Keratinocyte (primary cell): ENCODE results near the gene CENPU. TPM values are rescaled to one million over a fixed set of nuclear protein-coding genes. Genes with fewer than 3 reads are reported as not detected.

Experiments
- DNase-seq: peaks from one replicate; pipeline ENCODE4 v3.0.0-alpha.2; 2011; ENCODE audit warnings: low read depth, missing footprints, low spot score
- FAIRE-seq: peaks from 2 replicates; lab custom pipeline; 2011; peaks lifted over from hg19 to GRCh38; lab: Jason Lieb, UNC
- H2AFZ ChIP-seq: 2 replicates; pipeline ENCODE4 v1.6.0; 2012; ENCODE audit warnings: low read length, control low read depth, inconsistent platforms; ENCODE audit not compliant: control insufficient read depth
- H3K27ac ChIP-seq: 2 replicates; pipeline ENCODE4 v1.5.1; 2011; ENCODE audit warnings: low read length; ENCODE audit not compliant: control insufficient read depth, insufficient read depth
- H3K27me3 ChIP-seq: 3 replicates; pipeline ENCODE4 v1.6.0; 2011; ENCODE audit warnings: low read length; ENCODE audit not compliant: control insufficient read depth, insufficient read depth; ENCODE audit errors: extremely low read depth
- H3K36me3 ChIP-seq, 2 experiments: 2 replicates in 1 of 2; 3 replicates in 1 of 2; pipeline ENCODE4 v1.5.1; 2011; ENCODE audit warnings: low read length in 2 of 2, mild to moderate bottlenecking in 1 of 2; ENCODE audit not compliant: control insufficient read depth in 2 of 2, insufficient read depth in 2 of 2; ENCODE audit errors: extremely low read depth in 1 of 2
- H3K4me1 ChIP-seq: 3 replicates; pipeline ENCODE4 v1.5.1; 2011; ENCODE audit warnings: low read length; ENCODE audit not compliant: control insufficient read depth, insufficient read depth; ENCODE audit errors: extremely low read depth
- H3K4me2 ChIP-seq: 3 replicates; pipeline ENCODE4 v1.6.0; 2011; ENCODE audit warnings: low read depth, low read length; ENCODE audit not compliant: control insufficient read depth, insufficient read depth; ENCODE audit errors: extremely low read depth
- H3K4me3 ChIP-seq, 3 experiments: fragments of 200-600 bp in 1 of 3; sonication (generic) in 1 of 3; 2 replicates in 2 of 3; 3 replicates in 1 of 3; pipeline ENCODE4 v1.5.1; 2011 to 2016; ENCODE audit warnings: low read length in 3 of 3, mild to moderate bottlenecking in 3 of 3, control low read depth in 2 of 3, inconsistent platforms in 1 of 3, low read depth in 1 of 3, mixed read lengths in 1 of 3, mixed run types in 1 of 3, moderate library complexity in 1 of 3; ENCODE audit not compliant: control insufficient read depth in 2 of 3, insufficient read depth in 2 of 3; ENCODE audit errors: extremely low read depth in 1 of 3
- H3K79me2 ChIP-seq: 2 replicates; pipeline ENCODE4 v1.6.0; 2012; ENCODE audit warnings: low read length; ENCODE audit not compliant: control insufficient read depth, insufficient read depth
- H3K9ac ChIP-seq: 3 replicates; pipeline ENCODE4 v1.6.0; 2011; ENCODE audit warnings: low read length; ENCODE audit not compliant: control insufficient read depth, insufficient read depth; ENCODE audit errors: extremely low read depth
- H3K9me1 ChIP-seq: 3 replicates; pipeline ENCODE4 v1.6.0; 2011; ENCODE audit warnings: low read length; ENCODE audit not compliant: control insufficient read depth, insufficient read depth; ENCODE audit errors: extremely low read depth
- H3K9me3 ChIP-seq: 2 replicates; pipeline ENCODE4 v1.5.1; 2012; ENCODE audit warnings: low read depth, low read length; ENCODE audit not compliant: control insufficient read depth
- H4K20me1 ChIP-seq: 3 replicates; pipeline ENCODE4 v1.6.0; 2011; ENCODE audit warnings: low read length; ENCODE audit not compliant: control insufficient read depth, insufficient read depth; ENCODE audit errors: extremely low read depth
- EZH2 ChIP-seq: IDR thresholded peaks from one replicate; pipeline ENCODE4 v1.6.1; 2012; ENCODE audit warnings: inconsistent platforms, mild to moderate bottlenecking, low read length, moderate library complexity
- dilution Hi-C: fragments of 300-500 bp; cut with MboI; formaldehyde crosslinking; loops from one replicate; pipeline ENCODE4 v1.7.0; 2020; ENCODE audit warnings: low sequenced_read_pairs; ENCODE audit not compliant: extremely low pct_ligation_motif_present
- polyA plus RNA-seq, 5 experiments: library from polyadenylated mRNA; depleted of rRNA in 3 of 5; stranded (reverse) in 3 of 5; stranded (forward) in 1 of 5; unstranded in 1 of 5; fragments of >200 nt; gene quantifications; 1 replicate in 1 of 5; 2 replicates in 3 of 5; 3 replicates in 1 of 5; pipeline versions ENCODE4 v1.2.1 to v1.2.3, GENCODE V29; 2011 to 2012; ENCODE audit warnings: missing spikeins in 2 of 5, low read depth in 1 of 5, low replicate concordance in 1 of 5
- TF ChIP-seq, protein P1 (sequence below), 3 experiments: IDR thresholded peaks in 1 of 3; conservative IDR thresholded peaks in 1 of 3; optimal IDR thresholded peaks in 1 of 3; 2 replicates in 2 of 3; 3 replicates in 1 of 3; pipeline versions ENCODE3 to v1.5.1; 2011; ENCODE audit warnings: low read length in 3 of 3, mild to moderate bottlenecking in 3 of 3, moderate library complexity in 2 of 3, control low read depth in 1 of 3, inconsistent platforms in 1 of 3; ENCODE audit not compliant: insufficient read depth in 2 of 3; ENCODE audit errors: extremely low read depth in 1 of 3

Gene CENPU
- polyA plus RNA-seq, 1 donor (not counting 4 experiments of a cell fraction or from before 2014, with no cell fraction given), result 12.5 TPM

DNA sequence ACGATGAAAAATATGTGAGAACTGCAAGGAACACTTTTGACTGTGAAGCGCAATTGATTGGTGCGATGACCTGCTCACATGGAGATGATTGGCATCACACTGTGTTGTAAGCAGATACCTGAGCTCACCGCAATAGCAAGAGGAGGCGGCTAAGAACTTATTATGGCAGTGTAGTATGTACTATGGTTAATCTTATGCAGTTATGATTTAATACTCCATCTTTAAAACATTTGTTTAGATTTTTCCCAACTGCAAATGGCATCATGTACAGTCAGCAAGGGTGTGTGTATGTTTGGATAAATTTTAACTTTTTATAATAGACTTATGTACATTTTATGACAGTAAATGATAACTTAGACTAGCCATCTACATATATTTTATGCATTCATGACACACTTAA, 58.9 kb downstream of the CENPU start:
- no peak for FAIRE-seq
- no peak overlapping the region for H3K4me2 ChIP-seq
- dilution Hi-C loops, result no loop called here

DNA sequence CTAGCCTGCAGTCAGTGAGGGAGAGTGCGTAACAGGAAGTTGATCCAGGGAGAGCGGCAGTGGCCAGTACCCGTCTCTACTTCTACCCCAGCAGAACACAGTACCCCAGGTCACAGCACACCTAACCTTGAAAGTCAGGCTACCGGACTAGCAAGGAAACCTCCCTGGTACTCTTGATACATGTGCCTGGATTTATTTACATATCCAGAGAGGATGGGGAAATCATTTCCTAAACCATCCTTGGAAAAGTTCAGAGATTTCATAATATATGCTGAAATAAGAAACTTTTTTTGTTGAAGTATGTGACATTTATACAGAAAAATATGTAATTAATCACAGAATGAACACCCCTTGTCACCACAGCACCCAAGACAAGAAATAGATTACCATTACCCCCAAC, 59.9 kb downstream of the CENPU start:
- no peak overlapping the region for H2AFZ ChIP-seq
- no peaks in the 10 kb centered on the region for H4K20me1 ChIP-seq
- no peak overlapping the region for H3K9ac ChIP-seq
- dilution Hi-C loops, result no loop called here
- H3K9me3 ChIP-seq, result no peaks in the 10 kb centered on the region
- no peak overlapping the region for H3K4me2 ChIP-seq
- H3K36me3 ChIP-seq, result peaks cover 7 to 19% of the 10 kb centered on the region in 2 experiments
- H3K27ac ChIP-seq, result no peak overlapping the region
- DNase-seq, result no peak
- H3K27me3 ChIP-seq, result no peaks in the 10 kb centered on the region
- H3K4me1 ChIP-seq, result peaks cover 9% of the 10 kb centered on the region
- no peaks in the 10 kb centered on the region for H3K9me1 ChIP-seq
- no peaks in the 10 kb centered on the region for H3K79me2 ChIP-seq
- FAIRE-seq, result no peak
- no peak overlapping the region for H3K4me3 ChIP-seq
- no peak for TF ChIP-seq EZH2
- TF ChIP-seq, protein P1, sequence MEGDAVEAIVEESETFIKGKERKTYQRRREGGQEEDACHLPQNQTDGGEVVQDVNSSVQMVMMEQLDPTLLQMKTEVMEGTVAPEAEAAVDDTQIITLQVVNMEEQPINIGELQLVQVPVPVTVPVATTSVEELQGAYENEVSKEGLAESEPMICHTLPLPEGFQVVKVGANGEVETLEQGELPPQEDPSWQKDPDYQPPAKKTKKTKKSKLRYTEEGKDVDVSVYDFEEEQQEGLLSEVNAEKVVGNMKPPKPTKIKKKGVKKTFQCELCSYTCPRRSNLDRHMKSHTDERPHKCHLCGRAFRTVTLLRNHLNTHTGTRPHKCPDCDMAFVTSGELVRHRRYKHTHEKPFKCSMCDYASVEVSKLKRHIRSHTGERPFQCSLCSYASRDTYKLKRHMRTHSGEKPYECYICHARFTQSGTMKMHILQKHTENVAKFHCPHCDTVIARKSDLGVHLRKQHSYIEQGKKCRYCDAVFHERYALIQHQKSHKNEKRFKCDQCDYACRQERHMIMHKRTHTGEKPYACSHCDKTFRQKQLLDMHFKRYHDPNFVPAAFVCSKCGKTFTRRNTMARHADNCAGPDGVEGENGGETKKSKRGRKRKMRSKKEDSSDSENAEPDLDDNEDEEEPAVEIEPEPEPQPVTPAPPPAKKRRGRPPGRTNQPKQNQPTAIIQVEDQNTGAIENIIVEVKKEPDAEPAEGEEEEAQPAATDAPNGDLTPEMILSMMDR (optimal IDR thresholded peaks at IDR 0.05 in 1 of 3, IDR thresholded peaks at IDR 0.05 in 1 of 3, conservative IDR thresholded peaks at IDR 0.05 in 1 of 3; ENCODE audit: extremely low read depth in 1 of 3, insufficient read depth in 2 of 3, low read length in 3 of 3), result no peak

More for the DNA sequence above, 58.9 kb downstream of the CENPU start:
- H3K79me2 ChIP-seq, result no peaks in the 10 kb centered on the region
- no peak overlapping the region for H3K9ac ChIP-seq
- no peak overlapping the region for H3K4me3 ChIP-seq
- no peaks in the 10 kb centered on the region for H3K9me3 ChIP-seq
- H3K9me1 ChIP-seq, result no peaks in the 10 kb centered on the region
- no peaks in the 10 kb centered on the region for H3K27me3 ChIP-seq
- H4K20me1 ChIP-seq, result no peaks in the 10 kb centered on the region
- no peak overlapping the region for H2AFZ ChIP-seq
- no peak for DNase-seq
- peaks cover 9% of the 10 kb centered on the region for H3K4me1 ChIP-seq
- peaks cover 7 to 11% of the 10 kb centered on the region in 2 experiments for H3K36me3 ChIP-seq
- TF ChIP-seq, protein P1 (optimal IDR thresholded peaks at IDR 0.05 in 1 of 3, IDR thresholded peaks at IDR 0.05 in 1 of 3, conservative IDR thresholded peaks at IDR 0.05 in 1 of 3; ENCODE audit: extremely low read depth in 1 of 3, insufficient read depth in 2 of 3, low read length in 3 of 3), result no peak
- TF ChIP-seq EZH2, result no peak
- H3K27ac ChIP-seq, result no peak overlapping the region
